ENCODE results near the gene GSTA3.
"Not testable (repeated sequence)": the region's sequence is repeated elsewhere in the genome, so short reads cannot be mapped to it uniquely, and the experiment has no call there.

The GSTA3 gene

GRCh38 chr6:52910091-52910490 is 593 bp upstream of the GSTA3 start:
- DNase-seq, result no peak

GRCh38 chr6:52909131-52909530 is 367 bp downstream of the GSTA3 start:
- no peak for DNase-seq

GRCh38 chr6:52908526-52908925 is 972 bp downstream of the GSTA3 start:
- DNase-seq, result no peak

DNA sequence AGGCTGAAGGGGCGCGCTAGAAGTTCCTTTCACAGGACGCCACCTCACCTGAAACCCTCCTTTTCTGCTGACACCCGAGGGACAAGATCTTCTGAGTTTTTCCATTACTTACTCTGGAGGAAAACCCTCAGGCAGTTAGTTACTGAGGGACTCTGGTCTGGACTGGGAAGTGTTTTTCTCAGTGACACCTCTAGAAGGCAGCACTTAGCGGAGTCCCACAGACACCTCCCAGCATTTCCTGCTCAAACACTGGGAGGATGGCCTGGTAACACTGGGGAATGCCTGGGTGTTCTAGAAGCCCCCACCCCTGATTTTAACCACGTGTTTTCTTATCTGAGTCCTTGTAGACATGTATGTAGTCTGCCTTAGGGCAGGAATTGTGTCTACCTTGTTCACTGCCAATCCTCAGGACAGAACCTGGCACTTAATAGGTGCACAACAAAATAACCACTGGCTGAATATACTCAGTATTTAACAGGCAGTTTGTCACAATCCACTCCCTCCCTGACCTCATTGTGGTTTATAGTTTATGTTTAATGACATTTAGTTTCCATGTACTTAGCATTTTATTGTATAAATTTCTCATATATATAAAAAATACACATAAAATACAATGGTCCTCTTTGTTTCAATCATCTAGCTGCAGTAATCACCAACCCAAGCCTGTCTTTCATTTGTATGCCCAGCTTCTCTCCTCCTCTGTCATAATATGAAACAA is 4.8 kb downstream of the GSTA3 start:
- DNase-seq, result no peak

- DNase-seq, result no peak
Measured at GRCh38 chr6:52900536-52900935, 9.0 kb downstream of the GSTA3 start.

DNA sequence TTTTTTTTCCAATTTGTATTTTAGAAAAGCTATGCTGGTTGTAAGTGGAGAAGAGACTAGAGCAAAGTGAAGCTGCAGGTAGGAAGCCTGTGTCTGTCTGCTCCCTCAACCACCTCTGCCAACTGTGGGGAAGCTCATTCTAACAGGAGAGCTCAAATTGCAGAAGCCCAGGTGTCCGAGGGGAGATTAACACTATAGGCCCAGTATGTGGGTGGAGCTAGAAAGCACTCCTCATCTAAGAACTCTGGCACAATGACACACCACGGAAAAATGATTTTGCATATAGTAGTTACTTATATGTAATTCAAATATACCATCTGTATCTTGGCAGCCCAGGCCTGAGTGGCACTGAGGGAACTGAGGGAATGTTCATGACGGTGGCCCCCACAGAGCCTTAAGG is 13.7 kb downstream of the GSTA3 start:
- not testable (repeated sequence) for DNase-seq

GRCh38 chr6:52894285-52894684 is 15.2 kb downstream of the GSTA3 start:
- no peak for DNase-seq

DNA sequence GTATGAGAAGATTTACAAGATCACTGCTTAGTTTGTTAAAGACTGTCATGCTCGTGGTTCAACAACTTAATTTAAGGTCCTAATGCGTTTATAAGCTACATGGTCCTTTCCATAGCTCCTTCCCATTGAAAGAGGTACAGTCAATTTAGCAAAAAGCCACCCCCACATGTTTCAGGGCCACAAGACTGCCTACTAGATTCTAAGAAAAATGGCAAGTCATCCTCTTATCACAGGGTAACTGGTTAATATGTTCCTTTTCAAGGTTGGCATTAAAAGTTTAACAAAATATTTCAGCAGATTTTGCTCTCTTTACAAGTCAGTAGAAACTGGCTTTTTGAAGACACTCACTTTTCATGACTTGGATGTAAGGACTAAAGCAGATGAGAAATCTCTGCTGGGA is 15.7 kb downstream of the GSTA3 start:
- DNase-seq, result no peak

GRCh38 chr6:52893221-52893620 is 16.3 kb downstream of the GSTA3 start:
- no peak for DNase-seq

DNA sequence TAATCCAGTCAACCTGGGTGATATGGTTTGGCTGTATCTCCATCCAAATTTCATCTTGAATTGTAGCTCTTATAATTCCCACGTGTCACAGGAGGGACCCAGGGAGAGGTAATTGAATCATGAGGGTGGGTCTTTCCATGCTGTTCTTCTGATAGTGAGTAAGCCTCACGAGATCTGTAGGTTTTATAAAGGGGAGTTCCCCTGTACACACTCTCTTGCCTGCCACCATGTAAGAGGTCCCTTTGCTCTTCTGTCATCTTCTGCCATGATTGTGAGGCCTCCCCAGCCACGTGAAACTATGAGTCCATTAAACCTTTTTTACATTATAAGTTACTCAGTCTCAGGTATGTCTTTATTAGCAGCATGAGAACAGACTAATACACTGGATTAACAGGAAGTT is 19.5 kb downstream of the GSTA3 start:
- DNase-seq, result no peak

DNA sequence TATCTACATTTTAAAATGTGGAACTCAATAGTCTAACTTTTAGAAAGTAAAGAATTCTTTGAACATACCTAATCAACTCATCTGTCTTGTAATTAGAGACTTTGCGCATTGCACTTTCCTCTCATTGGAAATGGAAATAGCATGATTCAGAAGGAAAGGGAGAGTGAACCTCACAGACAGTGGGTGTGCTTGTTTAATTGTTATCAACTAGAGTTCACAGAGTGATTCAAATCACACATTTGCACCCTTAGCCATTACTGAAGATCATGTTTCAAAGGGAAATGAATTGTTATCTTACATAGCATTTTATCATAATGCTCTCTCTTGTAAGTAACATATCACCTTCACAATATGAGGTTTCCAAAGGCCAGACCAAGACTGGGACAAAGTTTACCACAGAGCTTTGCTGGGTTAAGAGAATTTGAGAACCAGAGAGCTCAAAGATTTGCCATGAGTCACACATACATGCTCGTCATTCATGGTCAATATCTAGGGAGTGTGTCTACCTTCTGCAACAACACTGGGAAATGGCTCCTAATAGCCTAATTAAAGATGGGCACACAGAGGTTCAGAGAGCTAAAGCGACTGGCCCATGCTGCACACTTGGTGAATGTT is 21.5 kb downstream of the GSTA3 start:
- no peak for DNase-seq

- DNase-seq, result peak; percentile 77
Measured at GRCh38 chr6:52881996-52882841, 27.3 kb downstream of the GSTA3 start.

GRCh38 chr6:52881662-52881995 is 27.9 kb downstream of the GSTA3 start:
- DNase-seq, result no peak

GRCh38 chr6:52877786-52878185 is 31.7 kb downstream of the GSTA3 start:
- no peak for DNase-seq

GRCh38 chr6:52877168-52877567 is 32.3 kb downstream of the GSTA3 start:
- DNase-seq, result no peak

GRCh38 chr6:52876056-52876787 is 33.3 kb downstream of the GSTA3 start:
- no peak for DNase-seq

DNA sequence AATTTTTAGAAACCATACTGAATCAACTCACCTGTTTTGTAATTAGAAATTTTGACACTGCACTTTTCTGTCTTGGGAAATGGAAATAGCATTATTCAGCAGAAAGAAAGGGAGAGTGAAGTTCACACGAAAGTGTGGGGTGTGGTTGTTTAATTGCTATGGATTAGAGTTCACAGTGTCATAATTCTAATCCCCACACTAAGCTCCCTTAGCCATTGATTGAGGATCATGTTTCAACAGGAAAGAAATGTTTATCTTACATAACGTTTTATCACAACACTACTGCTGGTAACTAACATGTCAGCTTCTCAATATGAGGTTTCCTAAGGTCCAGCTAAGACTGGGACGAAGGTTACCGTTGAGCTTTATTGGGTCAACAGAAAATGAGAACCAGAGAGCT is 37.5 kb downstream of the GSTA3 start:
- DNase-seq, result no peak

DNA sequence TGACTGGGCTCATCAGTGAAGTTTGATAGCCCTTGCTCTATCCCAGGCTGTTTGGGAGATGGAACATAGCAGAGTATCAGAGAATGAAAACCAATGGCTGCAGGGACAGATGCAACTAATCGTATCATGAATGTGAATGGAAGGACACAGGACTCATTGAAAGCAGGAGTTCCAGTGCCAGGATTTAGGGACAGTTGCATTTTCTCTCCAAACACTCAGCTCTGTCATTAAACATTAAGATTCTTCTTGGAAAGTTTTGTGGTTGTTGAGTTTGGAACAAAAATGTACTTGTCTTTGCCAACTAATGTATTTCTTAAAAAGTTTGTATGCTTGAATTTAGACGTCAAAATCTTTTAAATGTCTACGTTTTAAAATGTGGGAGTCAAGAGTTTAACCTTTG is 37.9 kb downstream of the GSTA3 start:
- no peak for DNase-seq

DNA sequence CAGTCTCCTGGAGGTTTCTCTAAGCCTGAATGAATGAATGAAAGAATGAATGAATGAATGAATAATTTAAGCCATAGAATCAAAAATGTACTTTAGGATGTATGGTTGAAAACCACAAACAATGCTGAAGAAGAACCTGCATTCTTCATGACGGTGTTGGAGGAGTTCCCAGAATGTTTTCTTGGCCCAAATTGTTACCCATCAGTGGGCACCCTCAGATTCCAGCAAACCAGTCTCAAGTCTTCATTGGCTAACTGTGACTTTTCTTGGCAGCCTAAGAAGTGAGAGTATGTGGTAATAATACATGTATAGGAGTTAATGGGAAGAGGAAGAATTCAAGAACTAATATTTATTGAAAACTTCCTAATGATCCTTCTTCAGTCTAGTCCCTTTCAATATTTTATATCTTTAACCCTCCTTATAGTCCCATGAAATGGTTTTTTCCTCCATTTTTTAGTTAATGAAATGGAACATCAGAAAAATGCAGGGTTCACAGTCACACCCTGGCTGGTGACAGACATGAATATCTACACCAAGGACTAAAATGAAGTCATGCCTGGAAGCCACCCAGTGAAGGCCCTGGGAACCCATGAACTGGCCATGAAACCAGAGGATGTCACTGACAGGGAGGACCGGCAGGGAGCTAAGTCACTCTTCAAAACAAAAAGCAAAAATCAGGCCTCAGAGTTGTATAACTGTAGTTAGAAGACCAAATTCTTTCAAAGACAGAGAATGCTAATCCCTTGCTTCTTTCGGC is 39.0 kb downstream of the GSTA3 start:
- not testable (repeated sequence) for DNase-seq

GRCh38 chr6:52868899-52869298 is 40.6 kb downstream of the GSTA3 start:
- not testable (repeated sequence) for DNase-seq

GRCh38 chr6:52868240-52868639 is 41.3 kb downstream of the GSTA3 start:
- DNase-seq, result no peak

GRCh38 chr6:52861151-52861550 is 48.3 kb downstream of the GSTA3 start:
- not testable (repeated sequence) for DNase-seq

- no peak for DNase-seq
Measured at GRCh38 chr6:52858416-52858815, 51.1 kb downstream of the GSTA3 start.

Measured in stimulated activated CD4-positive, alpha-beta T cell treated with anti-CD3 and anti-CD28 coated beads, Interleukin-4, amount 100 ng/mL, for 24 hours (primary cell).